ENCODE results near the gene IRF8.

DNA sequence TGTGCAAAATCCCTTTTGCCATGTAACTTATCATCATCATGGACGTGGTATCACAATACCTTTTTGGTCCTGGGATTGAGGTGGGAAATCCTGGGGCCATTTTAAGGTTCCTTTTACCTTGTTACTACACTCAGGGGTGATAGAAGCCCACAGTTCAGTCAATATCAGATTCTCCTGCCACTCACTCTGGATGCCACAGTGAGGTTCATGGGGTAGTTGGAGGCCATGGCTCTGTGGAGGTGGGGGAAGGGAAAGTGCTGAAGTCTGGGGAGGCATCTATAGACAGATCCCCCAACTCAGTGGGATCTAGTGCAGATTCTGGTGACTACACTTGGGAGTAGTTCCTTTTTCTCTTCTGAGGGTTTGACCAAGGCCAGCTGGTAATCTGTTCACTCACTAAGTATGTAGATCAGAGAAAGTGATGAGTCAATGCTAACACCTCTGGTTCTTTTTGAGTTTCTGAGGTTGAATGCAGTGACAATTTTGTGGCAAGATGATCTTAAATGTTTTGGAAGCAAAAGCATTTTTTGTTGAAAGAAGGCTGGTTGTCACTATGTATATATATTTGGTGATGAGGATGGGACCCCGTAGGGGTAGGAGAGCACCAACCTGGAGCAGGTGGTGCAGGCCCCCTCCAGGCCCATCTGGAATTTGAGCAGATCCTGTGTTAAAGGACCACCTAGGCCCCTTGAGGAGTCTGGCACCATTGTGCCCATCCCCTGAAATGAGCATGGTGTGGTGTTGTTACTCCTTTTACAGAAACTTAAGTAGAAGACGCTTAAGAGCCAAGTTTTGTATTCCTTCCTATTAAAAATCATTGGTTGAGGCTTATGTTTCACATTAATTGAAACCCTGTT, 18.8 kb upstream of the IRF8 start:
- TF ChIP-seq POLR2A (IDR thresholded peaks at IDR 0.05; ENCODE audit: low read length) (no peak), GATA1 (IDR thresholded peaks at IDR 0.05; ENCODE audit: low read depth, low read length) (no peak)

All from erythroblast (primary cell).